Omental fat pad (tissue), 4 donors: ENCODE data around the gene PRMT9. TPM values are rescaled to one million over a fixed set of nuclear protein-coding genes. Genes with fewer than 3 reads are reported as not detected.

ENCODE experiments used
- ATAC-seq: fragments of 150-250 bp; one replicate; pipeline ENCODE4 v1.9.1; 2016; ENCODE audit warnings: mild to moderate bottlenecking, moderate library complexity; ENCODE audit not compliant: low FRiP score
- DNase-seq: peaks from one replicate; pipeline ENCODE4 v3.0.0-alpha.2; 2019; ENCODE audit warnings: low spot score
- total RNA-seq, 4 donors: library from RNA; depleted of rRNA; stranded (reverse); fragments of >200 nt; gene quantifications; one replicate each; pipeline ENCODE4 v1.1.0, GENCODE V29; 2016
- TF ChIP-seq, protein P1 (sequence below), 3 donors: fragments of 450-650 bp; IDR thresholded peaks; one replicate each; pipeline ENCODE4 v1.5.1; 2016 to 2017; ENCODE audit warnings: antibody characterized with exemption in 3 of 3, mild to moderate bottlenecking in 3 of 3, moderate library complexity in 2 of 3

PRMT9 gene
- 10 to 100 TPM in 1 of 4 donors, 1 to 10 TPM in 3; 5.5 to 40.0 (median 7.3) TPM for total RNA-seq

DNA sequence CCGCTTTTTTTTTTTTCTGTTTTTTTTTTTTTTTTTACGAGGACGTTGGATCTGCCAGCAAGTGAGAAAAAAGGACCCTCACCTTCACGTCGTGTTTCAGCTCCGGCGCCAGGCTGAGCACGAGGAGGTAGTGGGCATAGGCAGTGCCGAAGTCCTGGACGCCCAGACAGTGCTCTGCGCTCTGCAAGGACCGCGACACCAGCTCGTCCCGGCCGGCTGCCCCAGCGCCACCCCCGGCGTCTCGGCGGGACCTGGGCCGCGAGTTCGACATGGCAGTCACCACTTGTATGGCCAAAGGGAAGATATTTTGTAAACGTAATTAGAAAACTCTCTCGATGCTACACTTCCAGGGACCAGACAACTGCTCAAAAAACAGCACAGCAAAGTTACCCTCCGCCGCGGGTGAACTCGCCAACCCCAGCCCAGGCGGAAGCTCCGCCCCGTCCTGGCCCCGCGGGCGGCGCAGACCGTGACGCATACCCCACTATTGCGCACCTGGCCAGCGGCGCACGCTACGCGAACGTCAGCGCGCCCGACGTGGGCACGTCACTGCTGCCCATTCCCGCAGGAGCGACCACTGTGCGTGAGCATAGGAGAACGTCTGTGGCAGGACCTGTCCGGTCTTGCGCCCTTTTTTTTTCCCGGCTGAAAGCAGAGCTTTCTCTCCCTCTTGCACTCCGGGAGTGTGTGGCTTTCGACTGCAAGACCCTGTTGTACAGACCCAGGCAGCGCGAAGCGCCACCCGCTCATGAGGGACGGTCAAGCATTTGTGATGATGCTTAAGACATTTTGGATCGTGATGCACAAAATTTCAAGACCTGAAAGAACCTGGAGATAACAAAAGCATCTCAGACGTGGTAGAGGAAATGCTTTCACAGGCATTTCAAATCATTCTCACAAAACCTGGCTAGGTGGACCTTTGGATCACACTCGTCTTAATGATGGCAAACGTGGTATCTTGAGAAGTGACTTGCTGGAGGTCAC is at the start of gene PRMT9:
TSS of gene PRMT9 (minus strand) at position 447 of the 984 bp plus-strand sequence. CDS start at position 271, 176 bp downstream.
- DNase-seq (peak; percentile 68), ATAC-seq (peak; percentile 100)
- TF ChIP-seq, protein P1, sequence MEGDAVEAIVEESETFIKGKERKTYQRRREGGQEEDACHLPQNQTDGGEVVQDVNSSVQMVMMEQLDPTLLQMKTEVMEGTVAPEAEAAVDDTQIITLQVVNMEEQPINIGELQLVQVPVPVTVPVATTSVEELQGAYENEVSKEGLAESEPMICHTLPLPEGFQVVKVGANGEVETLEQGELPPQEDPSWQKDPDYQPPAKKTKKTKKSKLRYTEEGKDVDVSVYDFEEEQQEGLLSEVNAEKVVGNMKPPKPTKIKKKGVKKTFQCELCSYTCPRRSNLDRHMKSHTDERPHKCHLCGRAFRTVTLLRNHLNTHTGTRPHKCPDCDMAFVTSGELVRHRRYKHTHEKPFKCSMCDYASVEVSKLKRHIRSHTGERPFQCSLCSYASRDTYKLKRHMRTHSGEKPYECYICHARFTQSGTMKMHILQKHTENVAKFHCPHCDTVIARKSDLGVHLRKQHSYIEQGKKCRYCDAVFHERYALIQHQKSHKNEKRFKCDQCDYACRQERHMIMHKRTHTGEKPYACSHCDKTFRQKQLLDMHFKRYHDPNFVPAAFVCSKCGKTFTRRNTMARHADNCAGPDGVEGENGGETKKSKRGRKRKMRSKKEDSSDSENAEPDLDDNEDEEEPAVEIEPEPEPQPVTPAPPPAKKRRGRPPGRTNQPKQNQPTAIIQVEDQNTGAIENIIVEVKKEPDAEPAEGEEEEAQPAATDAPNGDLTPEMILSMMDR (IDR thresholded peaks at IDR 0.05), result no peak

DNA sequence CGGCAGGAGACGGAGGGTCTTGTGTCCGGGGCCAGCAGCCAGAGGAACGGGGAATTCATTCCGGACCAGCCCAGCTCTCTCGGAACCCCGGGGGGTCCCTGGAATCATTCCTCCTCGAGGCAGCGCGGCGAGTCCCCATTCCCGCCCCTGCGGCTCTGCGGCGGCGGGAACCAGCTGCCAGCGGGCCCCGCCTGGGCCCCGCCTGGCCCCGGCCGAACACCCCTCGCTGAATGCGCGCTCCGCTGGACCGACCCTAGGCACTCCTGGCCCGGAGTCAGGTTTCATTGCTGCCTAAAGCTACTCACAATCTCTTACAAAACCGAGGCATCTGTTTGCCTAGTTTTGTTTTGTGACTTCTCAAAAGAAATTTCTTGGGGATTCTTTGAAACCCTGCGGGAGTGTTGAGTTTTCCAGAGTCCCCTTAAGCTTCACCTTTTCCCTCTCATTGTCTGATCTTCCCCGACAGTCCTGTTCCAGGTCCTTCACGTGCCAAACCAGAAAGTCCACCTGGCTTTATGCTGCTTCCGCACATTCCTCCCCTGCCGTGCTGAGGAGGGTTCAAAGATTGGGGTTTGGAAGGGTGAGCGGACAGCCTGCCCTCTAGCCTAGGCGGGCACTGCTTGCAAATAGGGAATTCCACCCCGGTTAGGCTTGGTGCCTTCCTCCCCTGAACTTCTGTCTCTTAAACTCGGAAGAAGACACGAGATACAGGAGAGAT is 48.7 kb upstream of the PRMT9 start:
- peak; percentile 55 for ATAC-seq
- no peak for DNase-seq
- TF ChIP-seq, protein P1 (IDR thresholded peaks at IDR 0.05), result no peak

DNA sequence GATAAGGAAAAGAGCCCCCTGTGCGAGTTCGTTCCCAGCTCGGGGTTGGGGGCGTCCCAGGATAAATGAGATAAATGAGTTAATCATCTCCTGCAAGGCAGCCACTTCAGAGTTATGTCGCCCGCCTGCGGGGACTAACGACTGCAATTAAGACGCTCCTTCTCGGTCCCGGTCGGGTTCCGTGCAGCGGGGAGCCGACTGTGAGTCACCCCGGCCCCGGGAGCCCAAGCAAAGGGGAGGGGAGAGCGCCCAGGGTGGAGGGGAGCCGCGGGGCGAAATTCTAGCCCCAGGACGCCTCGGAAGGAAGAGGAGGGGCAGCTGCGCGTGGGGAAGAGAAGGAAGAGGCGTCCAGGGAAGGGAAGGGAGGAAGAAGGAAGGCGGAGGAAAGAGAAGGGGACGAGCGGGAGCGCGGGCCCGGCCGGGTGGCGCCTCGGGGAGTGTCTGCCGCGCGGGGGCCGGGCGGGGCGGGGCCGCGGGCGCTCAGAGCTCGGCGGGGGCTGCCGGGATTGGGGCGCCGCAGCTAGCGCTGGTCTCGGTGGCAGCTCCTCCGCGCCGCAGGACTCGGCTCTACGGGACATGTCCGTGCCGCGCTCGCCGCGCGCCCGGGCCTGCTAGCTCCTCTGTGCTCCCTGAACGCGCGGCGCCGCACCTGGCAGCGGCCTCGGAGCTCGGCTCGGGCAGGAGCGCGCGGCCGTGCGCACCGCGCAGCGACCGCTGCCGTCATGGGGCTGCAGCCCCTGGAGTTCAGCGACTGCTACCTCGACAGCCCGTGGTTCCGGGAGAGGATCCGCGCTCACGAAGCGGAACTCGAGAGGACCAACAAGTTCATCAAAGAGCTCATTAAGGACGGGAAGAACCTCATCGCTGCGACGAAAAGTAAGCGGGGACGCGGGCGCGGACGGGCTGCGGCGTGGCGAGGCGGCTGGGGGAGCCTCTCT is 47.9 kb upstream of the PRMT9 start, which contains the start of gene ARHGAP10:
TSS of gene ARHGAP10 (plus strand) at position 509 of the 938 bp plus-strand sequence. CDS start at position 723, 214 bp downstream.
- peak; percentile 87 for ATAC-seq
- peak; percentile 50 for DNase-seq
- TF ChIP-seq, protein P1 (IDR thresholded peaks at IDR 0.05), result no peak

DNA sequence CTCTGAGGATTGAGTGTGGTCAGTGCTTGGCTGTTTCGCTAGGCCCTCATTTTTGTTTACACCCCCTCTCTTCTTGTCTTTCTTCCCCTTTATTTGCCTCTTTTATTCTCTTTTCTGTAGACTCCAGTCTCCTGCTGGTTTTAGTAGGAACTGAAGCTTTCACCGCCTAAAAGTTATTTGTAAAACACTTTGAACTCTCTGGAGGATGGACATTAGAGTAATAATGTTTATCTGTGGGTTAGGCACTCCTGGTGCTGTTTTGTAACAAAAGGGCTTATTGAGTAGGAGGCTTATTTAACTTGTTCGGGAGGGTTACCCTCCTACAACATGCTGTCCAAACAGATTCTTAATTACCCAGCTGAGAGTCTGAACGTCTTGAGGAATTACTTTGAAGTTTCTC is 46.4 kb upstream of the PRMT9 start:
- TF ChIP-seq, protein P1 (IDR thresholded peaks at IDR 0.05), result no peak
- DNase-seq (no peak), ATAC-seq (no peak)

DNA sequence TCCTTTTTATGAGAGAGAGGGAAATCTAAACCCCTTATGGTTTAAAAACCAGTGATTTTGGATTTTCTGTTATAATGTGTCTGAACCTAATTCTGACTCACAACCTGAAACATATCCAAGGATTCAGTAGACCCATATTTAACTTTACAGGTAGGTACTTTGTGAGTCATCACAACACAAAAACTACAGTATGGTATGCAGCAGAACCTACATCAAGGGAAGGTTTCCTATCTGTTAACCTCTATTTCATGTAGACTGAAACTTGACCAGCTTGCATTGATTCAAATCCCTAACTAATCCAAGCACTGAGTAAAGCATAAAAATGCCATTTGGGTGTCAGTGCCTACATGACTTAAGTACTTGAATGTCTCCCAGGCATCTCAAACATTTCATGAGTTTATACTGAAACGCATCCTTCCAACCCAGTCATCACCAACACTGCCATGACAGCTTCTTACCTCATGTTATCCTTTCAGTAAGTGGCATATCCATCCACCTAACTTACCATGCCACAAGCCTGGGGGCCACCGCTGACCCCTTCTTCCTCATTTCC is 43.6 kb upstream of the PRMT9 start:
- TF ChIP-seq, protein P1 (IDR thresholded peaks at IDR 0.05), result no peak
- no peak for ATAC-seq
- DNase-seq, result no peak

DNA sequence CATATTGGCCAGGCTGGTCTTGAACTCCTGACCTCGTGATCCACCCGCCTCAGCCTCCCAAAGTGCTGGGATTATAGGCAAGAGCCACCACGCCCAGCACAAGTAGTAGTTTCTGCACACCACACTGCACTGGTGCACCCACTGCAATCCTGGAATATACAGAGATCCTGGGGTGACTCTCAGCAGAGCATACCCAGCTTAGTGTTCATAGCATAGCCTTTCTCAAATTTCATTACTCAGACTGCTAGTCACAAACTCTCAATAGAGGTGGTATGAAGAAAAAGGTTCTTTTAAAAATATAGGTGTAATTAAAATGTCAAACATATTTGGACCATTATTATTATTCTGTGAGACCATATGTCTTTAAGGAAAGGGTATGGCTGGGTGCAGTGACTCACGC is 41.7 kb upstream of the PRMT9 start:
- TF ChIP-seq, protein P1 (IDR thresholded peaks at IDR 0.05), result no peak
- ATAC-seq (no peak), DNase-seq (no peak)
